ENCODE measurements around the gene NCCRP1. TPM values are rescaled to one million over a fixed set of nuclear protein-coding genes. Genes with fewer than 3 reads are reported as not detected.
"Not testable (repeated sequence)": the region's sequence is repeated elsewhere in the genome, so short reads cannot be mapped to it uniquely, and the experiment has no call there.

Gene NCCRP1
- total RNA-seq, 1 donor from 2014 or later: not detected

- H3K36me3 Mint-ChIP-seq (ENCODE audit: low read depth): no peaks in the 10 kb centered on the region
- H3K27ac Mint-ChIP-seq (ENCODE audit: unreplicated experiment): no peak overlapping the region
- H3K4me3 Mint-ChIP-seq (ENCODE audit: unreplicated experiment): no peak overlapping the region
- peaks cover 23% of the 10 kb centered on the region for H3K27me3 Mint-ChIP-seq (ENCODE audit: low read depth)
- H3K9me3 Mint-ChIP-seq (ENCODE audit: low read depth): no peaks in the 10 kb centered on the region
- no peaks in the 10 kb centered on the region for H3K4me1 Mint-ChIP-seq (ENCODE audit: low read depth)
- no peak for DNase-seq (ENCODE audit: low spot score)
- no peak for TF ChIP-seq CTCF (IDR thresholded peaks at IDR 0.05)
These were observed 12.4 kb downstream of the NCCRP1 start for GRCh38 chr19:39209196-39209595.

- H3K9me3 Mint-ChIP-seq (ENCODE audit: low read depth): peaks cover 9% of the 10 kb centered on the region
- H3K4me3 Mint-ChIP-seq (ENCODE audit: unreplicated experiment): no peak overlapping the region
- no peak overlapping the region for H3K27ac Mint-ChIP-seq (ENCODE audit: unreplicated experiment)
- no peaks in the 10 kb centered on the region for H3K36me3 Mint-ChIP-seq (ENCODE audit: low read depth)
- no peak for TF ChIP-seq CTCF (IDR thresholded peaks at IDR 0.05)
- no peak for DNase-seq (ENCODE audit: low spot score)
- H3K27me3 Mint-ChIP-seq (ENCODE audit: low read depth): peaks cover 25% of the 10 kb centered on the region
- H3K4me1 Mint-ChIP-seq (ENCODE audit: low read depth): no peaks in the 10 kb centered on the region
These were observed 15.1 kb downstream of the NCCRP1 start for GRCh38 chr19:39211731-39212374.

GRCh38 chr19:39212375-39212742, 15.6 kb downstream of the NCCRP1 start:
- TF ChIP-seq CTCF (IDR thresholded peaks at IDR 0.05): peak; percentile 66
- H3K27ac Mint-ChIP-seq (ENCODE audit: unreplicated experiment): no peak overlapping the region
- H3K27me3 Mint-ChIP-seq (ENCODE audit: low read depth): peaks cover 29% of the 10 kb centered on the region
- H3K4me1 Mint-ChIP-seq (ENCODE audit: low read depth): no peaks in the 10 kb centered on the region
- H3K36me3 Mint-ChIP-seq (ENCODE audit: low read depth): peaks cover 3% of the 10 kb centered on the region
- H3K9me3 Mint-ChIP-seq (ENCODE audit: low read depth): peaks cover 14% of the 10 kb centered on the region
- DNase-seq (ENCODE audit: low spot score): no peak
- no peak overlapping the region for H3K4me3 Mint-ChIP-seq (ENCODE audit: unreplicated experiment)

GRCh38 chr19:39215323-39215722, 18.6 kb downstream of the NCCRP1 start:
- peaks cover 27% of the 10 kb centered on the region for H3K27me3 Mint-ChIP-seq (ENCODE audit: low read depth)
- not testable (repeated sequence) for H3K4me1 Mint-ChIP-seq (ENCODE audit: low read depth); H3K4me3 Mint-ChIP-seq (ENCODE audit: unreplicated experiment); H3K27ac Mint-ChIP-seq (ENCODE audit: unreplicated experiment); DNase-seq (ENCODE audit: low spot score); H3K36me3 Mint-ChIP-seq (ENCODE audit: low read depth)
- H3K9me3 Mint-ChIP-seq (ENCODE audit: low read depth): peaks cover 14% of the 10 kb centered on the region

- H3K27ac Mint-ChIP-seq (ENCODE audit: unreplicated experiment): no peak overlapping the region
- no peak for DNase-seq (ENCODE audit: low spot score)
- H3K9me3 Mint-ChIP-seq (ENCODE audit: low read depth): peaks cover 14% of the 10 kb centered on the region
- H3K4me3 Mint-ChIP-seq (ENCODE audit: unreplicated experiment): no peak overlapping the region
- no peak for TF ChIP-seq CTCF (IDR thresholded peaks at IDR 0.05)
- H3K27me3 Mint-ChIP-seq (ENCODE audit: low read depth): peaks cover 23% of the 10 kb centered on the region
- no peaks in the 10 kb centered on the region for H3K4me1 Mint-ChIP-seq (ENCODE audit: low read depth)
- peaks cover 3% of the 10 kb centered on the region for H3K36me3 Mint-ChIP-seq (ENCODE audit: low read depth)
These were observed 20.3 kb downstream of the NCCRP1 start for GRCh38 chr19:39217094-39217493.

Measured in chondrocyte (in vitro differentiated cells).